ENCODE measurements around the gene IGF1. TPM values are rescaled to one million over a fixed set of nuclear protein-coding genes. Genes with fewer than 3 reads are reported as not detected.

The IGF1 gene
- total and polyA plus RNA-seq, 9 of the 15 experiments (the other 6 are each of a cell fraction or from before 2014, with no cell fraction given), result 3.7 to 13.9 (median 4.5) TPM

GRCh38 chr12:102471556-102471955 is 8.8 kb downstream of the IGF1 start (continued):
- TF ChIP-seq CREM (IDR thresholded peaks at IDR 0.05; ENCODE audit: low read depth), result no peak
- no peak for TF ChIP-seq PRPF4 (IDR thresholded peaks at IDR 0.05; ENCODE audit: insufficient read depth, low read depth, low read length, poor library complexity, severe bottlenecking)

GRCh38 chr12:102470945-102471344 is 9.4 kb downstream of the IGF1 start:
- DNase-seq (ENCODE audit: extremely low read depth in 1 of 4, low spot score in 3 of 4) (no peak), ATAC-seq (no peak; the same call in 2 of the 3 replicates), FAIRE-seq (no peak)
- ChIA-PET POLR2A (interaction anchor here (1.3 kb wide), 1 partner anchor 18 kb away, joined by 4 read pairs; no protein-coding TSS in a partner anchor), CTCF (ENCODE audit: low intra/inter-chr PET ratio) (no interaction called here)
- no peaks in the 10 kb centered on the region for H3K9me3 ChIP-seq (replicated peaks; ENCODE audit: control insufficient read depth, insufficient read depth, low read depth, low read length)
- H4K20me1 ChIP-seq (replicated peaks; ENCODE audit: control insufficient read depth, insufficient read depth, low read length), result no peaks in the 10 kb centered on the region
- H3K27ac ChIP-seq (ENCODE audit: extremely low read depth, low read depth, low read length), result no peak overlapping the region
- no peak overlapping the region for H3K9ac ChIP-seq (ENCODE audit: insufficient read depth in 1 of 2, low read depth in 2 of 2, low read length in 2 of 2)
- H2AFZ ChIP-seq (ENCODE audit: low read depth, low read length), result no peak overlapping the region
- H3K4me3 ChIP-seq, result no peak overlapping the region
- BruUV-seq (replicated peaks), result no TSS peak
- no peaks in the 10 kb centered on the region for H3K79me2 ChIP-seq (ENCODE audit: control insufficient read depth, insufficient read depth, low read length)
- TF ChIP-seq CBFA2T2 (conservative IDR thresholded peaks at IDR 0.05), result peak; percentile 19; the same call in 1 of the 2 replicates
- TF ChIP-seq NR2F6 (CRISPR knock-in tag; IDR thresholded peaks at IDR 0.05), result no peak
- TF ChIP-seq CBFA2T3 (IDR thresholded peaks at IDR 0.05), result peak; percentile 55; the same call in 1 of the 2 replicates
- TF ChIP-seq ARID1B (IDR thresholded peaks at IDR 0.05), result peak; percentile 65
- TF ChIP-seq CHD2 (IDR thresholded peaks at IDR 0.05; ENCODE audit: low read depth, low read length), result no peak
- TF ChIP-seq TAL1 (IDR thresholded peaks at IDR 0.05), result peak; percentile 65
- TF ChIP-seq KDM1A (IDR thresholded peaks at IDR 0.05), result peak; percentile 57 to 75; a peak in 3 of 4 replicates
- peak; percentile 24; the same call in 1 of the 2 replicates for TF ChIP-seq FOXA1 (IDR thresholded peaks at IDR 0.05; ENCODE audit: borderline replicate concordance)
- peak; percentile 15; the same call in 1 of the 2 replicates for TF ChIP-seq TEAD4 (IDR thresholded peaks at IDR 0.05; ENCODE audit: low read length)
- no peak for TF ChIP-seq TEAD4 (CRISPR knock-in tag; IDR thresholded peaks at IDR 0.05; ENCODE audit: borderline replicate concordance)
- TF ChIP-seq ZNF23 (CRISPR knock-in tag; IDR thresholded peaks at IDR 0.05), result no peak
- TF ChIP-seq FOXA3 (CRISPR knock-in tag; conservative IDR thresholded peaks at IDR 0.05 in 1 of 2, IDR thresholded peaks at IDR 0.05 in 1 of 2), result peak in 1 of 2 experiments; percentile 89; a peak in 2 of 4 replicates
- peak in 1 of 2 experiments; percentile 89; a peak in 2 of 4 replicates for TF ChIP-seq RCOR1 (IDR thresholded peaks at IDR 0.05; ENCODE audit: borderline replicate concordance in 1 of 2, low read depth in 2 of 2, low read length in 2 of 2)
- TF ChIP-seq ZNF696 (CRISPR knock-in tag; conservative IDR thresholded peaks at IDR 0.05), result no peak
- TF ChIP-seq CTBP1 (IDR thresholded peaks at IDR 0.05; ENCODE audit: borderline replicate concordance), result 0 out of 2 replicates have a peak, but pooled peaks have one; percentile 20
- peak; percentile 33; the same call in 1 of the 2 replicates for TF ChIP-seq SOX6 (IDR thresholded peaks at IDR 0.05)
- no peaks in the 10 kb centered on the region for H3K27me3 ChIP-seq (ENCODE audit: control insufficient read depth in 2 of 2, insufficient read depth in 2 of 2, low read length in 2 of 2)
- intact Hi-C loops (cut with micrococcal nuclease), result no loop called here
- 9% methylated on average over 3 of the region's 3 CpGs for WGBS (ENCODE audit: insufficient coverage, low coverage, missing lambda C conversion rate)
- H3K4me1 ChIP-seq (replicated peaks in 1 of 2; ENCODE audit: control insufficient read depth in 2 of 2, insufficient read depth in 2 of 2, low read length in 2 of 2), result peaks cover 4 to 24% of the 10 kb centered on the region in 2 experiments; a peak in 3 of 5 replicates
- 0 out of 3 replicates have a peak, but pooled peaks cover 3% of the 10 kb centered on the region for H3K36me3 ChIP-seq (ENCODE audit: control insufficient read depth, insufficient read depth, low read length)
- no peaks in the 10 kb centered on the region for H3K9me1 ChIP-seq (ENCODE audit: control insufficient read depth, insufficient read depth, low read length)
- no peak overlapping the region for H3K4me2 ChIP-seq (ENCODE audit: insufficient read depth, low read length)
- in situ Hi-C loops (cut with MboI), result no loop called here

All from K562 (cell line).